GM12801 (cell line): ENCODE data around the gene CREB3L2.

ENCODE experiments used
- CTCF ChIP-seq: IDR thresholded peaks from one replicate; pipeline ENCODE4 v1.5.1; 2011; ENCODE audit warnings: control low read depth; ENCODE audit not compliant: insufficient read length; ENCODE audit errors: extremely low read depth

The CREB3L2 gene

DNA sequence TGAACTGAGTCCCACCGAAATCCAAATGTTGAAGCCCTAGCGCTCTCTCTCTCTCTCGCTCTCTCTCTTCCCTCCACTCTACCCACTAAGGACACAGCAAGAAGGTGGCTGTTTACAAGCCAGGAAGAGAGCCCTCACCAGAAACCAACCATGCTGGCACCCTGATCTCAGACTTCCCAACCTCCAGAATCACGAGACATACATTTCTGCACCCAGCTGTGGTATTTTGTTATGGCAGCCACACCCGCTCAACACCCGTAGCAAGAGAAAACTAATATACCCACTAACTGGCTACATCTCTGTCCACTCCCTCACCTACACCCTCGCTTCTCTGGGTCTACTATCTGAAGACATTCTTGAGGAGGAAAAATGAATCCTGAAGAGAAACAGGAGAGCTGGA lies 54.8 kb downstream of the CREB3L2 start:
- no peak for TF ChIP-seq CTCF

- TF ChIP-seq CTCF = no peak
These were observed 55.9 kb downstream of the CREB3L2 start for GRCh38 chr7:137946011-137946410.

GRCh38 chr7:137944168-137944567 lies 57.7 kb downstream of the CREB3L2 start:
- TF ChIP-seq CTCF = no peak

DNA sequence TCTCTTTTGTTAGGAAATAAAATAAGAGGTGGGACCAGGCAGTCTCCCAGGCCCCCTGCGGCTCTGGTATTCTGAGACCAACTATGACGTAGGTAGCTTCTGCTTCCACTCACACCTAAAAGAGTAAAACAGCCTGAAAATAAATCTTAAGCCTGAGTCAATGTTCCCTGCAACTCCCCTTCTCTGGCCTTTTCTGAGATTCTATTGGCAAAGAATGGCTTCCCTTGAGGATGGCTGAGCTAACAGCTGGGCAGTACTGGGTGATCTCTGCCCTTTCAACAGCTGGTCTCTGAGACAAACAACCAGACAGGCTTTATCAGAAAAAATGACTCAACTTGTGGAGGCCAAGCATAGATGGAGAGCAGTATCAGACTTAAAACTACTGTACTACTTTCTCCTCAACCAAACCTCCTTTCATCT lies 58.7 kb downstream of the CREB3L2 start:
- no peak for TF ChIP-seq CTCF

GRCh38 chr7:137942484-137943115 lies 59.3 kb downstream of the CREB3L2 start:
- TF ChIP-seq CTCF = no peak

DNA sequence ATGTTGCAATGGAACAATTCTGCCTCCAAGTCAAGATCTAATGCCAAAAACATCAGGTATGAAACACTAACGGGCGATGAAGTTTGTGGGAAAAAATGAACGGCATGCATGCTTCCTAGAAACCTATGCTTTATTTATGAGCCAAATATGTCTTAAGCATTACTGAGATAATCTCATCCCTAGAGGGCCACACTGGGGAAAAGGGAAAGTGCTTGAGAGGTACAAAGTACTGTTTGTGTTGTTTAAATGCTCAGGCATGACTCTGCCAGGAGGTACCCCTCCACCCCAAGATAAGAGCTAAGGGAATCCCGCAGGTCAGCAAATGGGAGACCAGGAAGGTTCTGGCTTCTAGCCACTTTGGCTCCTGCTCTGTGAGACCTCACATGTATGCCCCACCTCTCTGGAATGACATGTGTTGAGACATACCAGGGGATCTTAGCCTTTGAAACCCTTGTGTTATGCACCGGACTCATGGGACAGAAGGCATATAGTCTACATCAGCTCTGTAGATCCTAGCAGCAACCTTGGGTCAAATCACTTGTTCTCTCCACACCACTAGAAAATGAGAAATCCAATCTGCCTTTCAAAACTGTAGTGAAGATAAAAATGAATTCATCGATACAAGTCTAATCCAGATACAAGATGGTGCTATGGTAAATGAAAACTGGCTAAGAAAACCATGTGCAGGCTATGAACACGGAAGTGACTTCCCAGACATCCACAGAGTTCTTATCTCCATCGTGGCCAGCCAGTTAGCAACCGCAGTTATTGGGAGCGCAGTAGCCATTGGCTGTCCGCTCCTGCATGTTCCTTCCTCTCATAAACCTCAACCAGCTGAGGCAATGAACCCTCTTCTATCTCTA lies 61.0 kb downstream of the CREB3L2 start:
- no peak for TF ChIP-seq CTCF

- no peak for TF ChIP-seq CTCF
These were observed 61.7 kb downstream of the CREB3L2 start for GRCh38 chr7:137940218-137940617.
